Activated CD4-positive, alpha-beta T cell treated with anti-CD3 and anti-CD28 coated beads, Interleukin-2, Interleukin-4, amounts not matched to agents 100 ng/mL and 50 ng/mL, durations not matched to agents 16 hours and 8 hours (primary cell): ENCODE measurements around the gene UBE2D2.

Source experiments
- DNase-seq: peaks from one replicate; pipeline ENCODE4 v3.0.0-alpha.2; 2020; ENCODE audit warnings: low spot score

Gene UBE2D2

DNA sequence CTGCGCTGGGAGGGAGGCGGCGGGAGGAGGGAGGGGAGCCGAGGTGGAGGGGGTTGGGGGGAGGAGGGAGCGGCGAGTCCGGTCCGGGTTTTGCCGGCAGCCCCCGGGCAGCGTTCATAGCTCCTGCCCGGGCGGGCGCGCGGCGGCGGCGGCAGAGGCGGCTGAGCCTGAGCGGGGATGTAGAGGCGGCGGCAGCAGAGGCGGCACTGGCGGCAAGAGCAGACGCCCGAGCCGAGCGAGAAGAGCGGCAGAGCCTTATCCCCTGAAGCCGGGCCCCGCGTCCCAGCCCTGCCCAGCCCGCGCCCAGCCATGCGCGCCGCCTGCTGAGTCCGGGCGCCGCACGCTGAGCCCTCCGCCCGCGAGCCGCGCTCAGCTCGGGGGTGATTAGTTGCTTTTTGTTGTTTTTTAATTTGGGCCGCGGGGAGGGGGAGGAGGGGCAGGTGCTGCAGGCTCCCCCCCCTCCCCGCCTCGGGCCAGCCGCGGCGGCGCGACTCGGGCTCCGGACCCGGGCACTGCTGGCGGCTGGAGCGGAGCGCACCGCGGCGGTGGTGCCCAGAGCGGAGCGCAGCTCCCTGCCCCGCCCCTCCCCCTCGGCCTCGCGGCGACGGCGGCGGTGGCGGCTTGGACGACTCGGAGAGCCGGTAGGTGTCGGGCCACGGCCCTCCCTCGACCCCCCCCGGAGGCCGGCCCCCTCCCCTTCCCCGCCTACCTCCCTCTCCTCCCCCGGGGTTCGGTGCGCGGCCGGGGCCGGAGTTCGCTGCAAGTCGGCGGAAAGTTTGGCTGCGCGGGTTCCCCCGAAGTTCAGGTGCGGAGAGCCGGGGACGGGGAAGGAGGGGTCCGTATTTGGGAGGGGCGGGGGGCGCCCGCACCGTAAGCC lies 87.3 kb downstream of the UBE2D2 start, which contains the start of gene CXXC5:
Gene CXXC5 (plus strand): TSS at position 145 of the 877 bp plus-strand sequence. CDS start 32,175 bp downstream, outside the sequence.
- peak; percentile 45 for DNase-seq

DNA sequence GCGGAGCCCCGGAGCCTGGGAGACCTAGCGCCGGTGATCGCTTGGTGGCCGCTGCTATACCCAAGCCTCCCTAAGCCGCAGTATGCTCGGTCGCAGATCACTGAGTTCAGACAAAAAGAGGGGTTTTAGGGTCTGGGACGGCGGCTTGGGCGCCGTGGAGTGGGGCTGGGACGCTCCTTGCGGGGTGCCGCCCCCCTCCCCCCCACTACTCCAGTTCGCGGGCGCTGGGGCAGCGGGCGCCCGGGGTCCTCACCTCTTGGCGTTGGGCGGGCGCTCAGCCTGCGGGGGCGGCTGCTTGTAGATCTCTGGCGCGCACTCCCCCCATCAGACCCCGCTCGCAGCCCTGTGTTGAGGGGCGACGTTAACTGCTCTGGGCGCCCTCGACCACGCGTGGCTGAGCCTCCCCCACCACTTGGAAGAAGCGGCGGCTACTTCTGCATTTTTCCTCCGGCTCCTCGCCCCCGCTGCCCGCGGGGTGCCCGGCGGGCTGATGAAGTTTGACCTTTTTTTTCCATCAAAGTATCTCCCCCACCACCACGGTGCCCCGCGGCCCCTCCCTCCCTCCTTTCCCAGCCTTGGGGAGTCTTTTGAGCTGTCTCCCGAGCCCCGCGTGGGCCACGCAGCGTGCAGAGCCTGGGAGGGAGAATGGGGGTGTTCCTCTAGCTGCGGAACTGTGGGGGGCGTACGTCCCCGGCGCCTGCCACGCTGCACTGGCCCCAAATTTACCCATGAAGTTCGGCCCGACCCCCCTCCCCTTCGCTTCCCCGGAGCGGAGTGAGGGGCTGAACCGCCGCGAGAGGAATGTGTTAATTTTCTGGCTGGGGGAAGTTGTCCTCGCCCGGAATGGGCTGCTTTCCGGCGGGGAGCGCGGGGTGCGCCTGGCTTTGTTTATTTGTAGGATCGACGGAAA lies 88.2 kb downstream of the UBE2D2 start:
- DNase-seq, result no peak

DNA sequence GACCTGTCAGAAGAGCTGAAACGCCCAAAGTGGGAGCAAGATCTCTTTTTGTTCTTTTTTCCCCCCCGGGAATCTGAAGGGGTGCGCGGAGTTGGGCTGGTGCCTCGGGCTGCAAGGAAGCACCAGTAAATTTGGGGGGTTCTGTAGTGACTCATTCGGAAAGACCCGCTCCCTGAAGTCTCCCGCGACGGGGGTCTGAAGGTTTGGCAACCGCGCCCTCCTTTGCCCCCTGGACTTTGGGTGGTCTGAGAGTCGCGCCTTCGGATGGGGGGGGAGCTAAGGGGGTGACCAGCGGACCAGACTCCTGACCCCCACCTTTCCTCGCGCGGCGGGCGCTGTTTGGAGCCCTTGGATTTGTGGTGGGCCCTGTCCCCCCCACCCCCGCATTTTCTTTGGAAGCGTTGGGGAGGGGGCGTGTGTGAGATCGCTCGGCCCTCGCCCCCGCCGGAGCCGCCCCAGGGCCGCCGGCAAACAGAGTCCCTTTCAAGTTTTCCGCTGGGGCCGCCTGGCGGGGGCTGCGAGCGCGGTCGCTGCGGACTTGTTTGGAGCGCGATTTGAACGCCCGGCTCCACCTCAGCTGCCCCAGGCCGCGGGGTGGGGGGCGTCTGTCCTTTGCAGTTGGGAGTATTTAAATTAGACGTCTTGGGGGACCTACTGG lies 89.0 kb downstream of the UBE2D2 start:
- no peak for DNase-seq

DNA sequence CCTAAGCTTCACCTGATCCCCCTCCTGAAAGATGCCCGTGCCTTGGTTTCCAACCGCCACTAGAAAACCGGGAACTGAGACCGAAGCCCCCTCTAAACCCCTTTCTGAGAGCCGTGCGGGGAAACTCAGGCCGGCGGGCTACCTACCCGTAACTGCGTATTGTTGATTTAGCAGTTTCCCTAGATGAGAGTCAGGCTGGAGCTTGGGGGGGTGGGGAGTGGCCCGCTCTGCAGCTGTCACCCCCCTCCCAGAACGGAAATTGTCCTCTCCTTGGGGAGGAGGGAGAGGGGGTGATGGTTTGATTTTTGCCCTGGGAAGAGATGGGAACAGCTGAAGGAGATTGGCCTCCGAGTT lies 89.5 kb downstream of the UBE2D2 start:
- DNase-seq, result no peak

DNA sequence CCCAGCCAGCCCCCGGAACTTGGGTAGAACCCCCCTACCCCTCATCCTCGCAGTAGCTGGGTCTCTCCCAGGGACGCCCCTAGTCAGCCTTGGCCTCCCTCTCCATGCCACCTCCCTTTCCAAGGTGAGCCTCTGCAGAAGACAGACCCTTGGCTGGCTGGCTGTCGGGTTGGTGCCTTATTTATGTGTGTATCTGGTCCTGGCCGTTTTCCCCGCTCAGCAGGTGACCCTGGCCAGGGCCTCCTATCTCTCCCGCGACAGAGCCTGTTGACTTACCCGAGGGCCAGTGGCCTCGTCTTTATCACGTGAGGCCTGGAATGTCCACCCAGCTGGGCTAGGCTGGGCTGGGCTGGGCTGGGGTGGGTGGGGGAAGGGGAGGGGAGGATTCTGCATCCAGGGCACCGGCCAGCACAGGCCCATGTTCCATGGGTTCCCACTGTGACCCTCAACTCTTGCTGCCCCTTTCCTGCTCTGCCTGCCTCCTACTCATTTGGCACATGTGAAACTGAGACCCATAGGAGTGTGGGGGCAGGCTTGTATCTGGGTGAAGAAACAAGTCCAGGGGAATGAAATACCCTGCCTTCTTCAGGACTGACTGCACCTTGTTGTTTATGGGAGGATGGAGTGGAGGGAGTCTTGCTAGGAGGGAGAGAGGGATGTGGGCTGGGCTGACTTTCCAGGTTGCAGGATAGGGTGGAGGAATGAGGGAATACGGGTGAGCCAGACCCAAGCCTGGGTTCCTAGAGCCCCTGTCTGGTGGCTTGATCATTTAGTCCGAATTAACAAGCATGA lies 90.1 kb downstream of the UBE2D2 start:
- DNase-seq, result no peak

DNA sequence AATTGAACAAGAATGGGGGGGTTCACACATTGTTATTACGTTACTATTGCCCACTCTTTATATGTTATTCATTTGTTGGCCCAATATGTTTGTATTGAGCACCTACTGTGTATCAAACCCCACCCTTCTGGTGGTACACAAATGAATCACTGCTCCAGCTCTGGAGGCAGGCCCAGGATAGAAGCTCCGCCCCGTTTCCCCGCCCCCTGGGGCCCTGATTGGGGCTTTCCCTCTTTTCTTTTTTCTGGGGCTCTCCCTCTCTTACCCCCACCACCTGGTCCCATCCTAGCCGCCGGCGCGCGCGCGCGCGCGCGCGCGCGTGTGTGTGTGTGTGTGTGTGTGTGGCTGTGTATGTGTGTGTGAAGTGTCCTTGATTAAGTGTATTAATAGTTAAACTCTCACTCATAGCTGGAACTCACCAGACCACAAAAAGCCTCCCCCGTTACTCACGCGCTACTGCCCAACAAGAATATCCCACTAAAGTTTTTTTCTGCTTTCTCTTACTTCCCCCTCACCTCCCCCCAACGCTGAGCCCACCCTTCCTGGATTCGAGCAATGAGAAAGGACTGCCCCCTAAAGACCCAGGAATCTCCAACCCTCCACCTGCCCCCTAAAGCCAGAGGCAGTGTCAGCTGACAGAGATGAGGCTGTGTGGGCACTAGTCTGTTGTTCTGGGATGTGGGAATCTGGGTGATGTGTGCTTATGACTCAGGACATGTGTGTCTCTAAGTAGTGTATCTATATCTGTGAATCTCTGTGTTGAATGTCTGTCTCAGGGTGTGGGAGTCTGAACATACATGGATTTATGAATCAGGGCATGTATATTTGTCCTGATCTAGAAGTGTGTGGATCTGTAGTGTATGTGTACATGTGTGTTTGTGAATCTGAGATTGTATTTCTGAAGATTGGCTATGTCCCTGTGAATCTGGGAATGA lies 91.0 kb downstream of the UBE2D2 start:
- DNase-seq, result peak; percentile 64

DNA sequence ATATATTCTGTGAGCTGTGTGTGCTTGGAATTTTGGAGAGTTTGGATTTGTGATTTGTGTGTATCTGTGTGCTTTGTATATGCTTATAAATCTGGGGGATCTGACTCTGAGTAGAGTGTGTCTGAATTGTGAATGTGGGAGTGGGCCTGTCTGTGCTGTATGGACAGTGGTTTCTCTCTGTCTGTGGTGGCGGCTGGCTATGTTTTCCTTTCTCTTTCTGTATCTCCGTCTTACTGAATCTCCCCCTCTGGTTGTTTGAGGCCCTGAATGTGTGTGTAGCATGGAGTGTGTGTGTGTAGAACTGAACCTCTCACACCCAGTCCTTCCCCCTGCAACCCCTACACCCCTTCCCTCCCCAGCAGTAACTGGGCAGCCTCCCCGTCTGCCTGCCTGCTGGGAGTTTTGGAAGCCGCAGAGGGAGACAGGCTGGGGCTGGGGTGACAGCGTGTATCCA lies 91.7 kb downstream of the UBE2D2 start:
- no peak for DNase-seq

DNA sequence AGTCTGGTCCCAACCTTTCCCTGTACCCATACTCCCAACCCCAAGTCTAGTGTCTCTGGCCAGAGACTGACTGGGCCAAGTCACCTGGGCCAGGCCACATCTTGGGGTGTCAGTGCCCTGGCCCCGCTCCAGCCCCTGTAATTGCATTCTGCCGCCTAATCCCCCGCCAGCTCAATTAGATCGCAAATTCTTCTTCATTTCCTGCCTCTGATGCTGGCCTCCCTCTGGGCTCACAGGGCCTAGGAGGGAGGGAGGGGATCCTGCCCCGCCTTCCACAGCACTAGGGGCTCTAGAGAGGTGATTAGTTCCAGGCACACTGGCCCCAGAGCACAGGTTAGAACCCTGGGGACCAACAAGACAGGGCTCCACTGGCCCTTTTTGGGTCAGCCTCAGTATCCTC lies 92.5 kb downstream of the UBE2D2 start:
- DNase-seq, result no peak

DNA sequence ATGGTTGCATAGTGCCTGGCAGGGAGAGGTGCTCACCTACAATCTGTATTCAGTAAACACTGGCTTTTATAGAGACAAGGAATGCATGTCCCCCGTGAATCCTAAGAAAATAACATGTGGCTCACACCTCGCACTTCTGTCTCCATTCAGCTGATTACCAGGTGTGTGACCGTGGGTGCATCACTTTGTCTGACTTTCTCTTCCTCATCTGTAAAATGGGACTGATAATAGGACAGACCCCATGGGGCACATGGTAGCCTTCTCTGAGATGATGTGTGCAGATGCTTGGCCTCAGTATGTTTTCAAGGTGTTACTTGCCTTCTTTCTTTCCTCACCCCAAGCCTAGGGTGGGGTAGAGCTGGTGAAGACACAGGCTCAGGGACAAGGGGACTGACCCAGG lies 93.3 kb downstream of the UBE2D2 start:
- DNase-seq, result no peak

DNA sequence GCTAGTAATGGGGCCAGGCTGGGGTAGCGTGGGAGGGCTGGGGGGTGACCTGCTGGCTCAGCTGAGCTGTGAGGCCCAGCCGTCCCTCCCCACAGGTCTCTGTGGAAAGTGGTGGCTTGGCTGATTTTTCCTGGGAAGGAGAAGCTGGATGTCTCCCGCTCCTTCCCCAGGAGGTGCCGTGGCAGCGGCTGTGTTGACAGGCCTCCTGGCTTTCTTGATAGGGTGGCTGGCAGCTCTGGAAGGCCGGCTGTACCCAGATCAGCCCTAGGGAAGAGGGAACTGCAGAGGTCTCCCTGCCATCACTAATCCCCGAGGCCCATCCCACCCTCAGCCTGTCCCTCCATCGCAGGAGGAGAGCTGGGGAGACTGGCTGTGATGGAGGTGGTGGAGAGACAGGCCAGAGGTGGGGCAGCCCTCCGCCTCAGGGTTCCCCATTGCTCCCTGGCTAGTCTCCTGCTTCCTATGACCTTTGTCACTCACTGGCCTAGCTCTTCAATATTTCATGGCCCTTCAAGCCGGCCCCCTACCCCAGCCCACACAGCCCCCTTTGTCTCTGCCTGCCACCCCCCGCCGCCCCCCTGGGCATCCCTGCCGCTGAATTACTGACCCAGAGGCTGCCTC lies 93.8 kb downstream of the UBE2D2 start:
- no peak for DNase-seq

DNA sequence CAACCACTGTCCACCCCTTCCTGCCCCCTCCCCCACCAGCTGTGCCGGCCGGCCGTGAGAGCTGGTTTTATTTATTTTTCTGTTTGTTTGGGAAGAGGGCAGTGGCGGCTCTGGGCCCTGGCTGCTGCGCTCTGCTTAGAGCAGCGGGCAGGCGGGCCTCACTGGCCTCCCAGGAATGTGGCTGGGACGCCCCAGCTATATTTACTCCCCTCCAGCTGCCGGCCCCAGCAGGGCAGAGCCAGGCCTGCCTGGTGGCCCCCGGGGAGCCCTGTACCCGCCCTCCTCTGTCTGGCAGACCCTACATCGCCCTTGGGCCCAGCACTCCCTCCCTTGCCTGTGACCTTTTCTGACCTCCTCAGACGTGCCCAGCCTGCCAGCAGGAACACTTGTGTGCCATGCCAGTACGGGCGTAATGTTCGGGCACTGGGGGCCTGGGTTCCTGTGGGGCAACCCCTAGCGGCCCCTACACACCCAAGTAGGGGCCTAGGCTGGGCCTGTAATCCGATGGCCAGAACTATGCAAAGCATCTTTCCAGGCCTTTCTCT lies 94.7 kb downstream of the UBE2D2 start:
- no peak for DNase-seq

DNA sequence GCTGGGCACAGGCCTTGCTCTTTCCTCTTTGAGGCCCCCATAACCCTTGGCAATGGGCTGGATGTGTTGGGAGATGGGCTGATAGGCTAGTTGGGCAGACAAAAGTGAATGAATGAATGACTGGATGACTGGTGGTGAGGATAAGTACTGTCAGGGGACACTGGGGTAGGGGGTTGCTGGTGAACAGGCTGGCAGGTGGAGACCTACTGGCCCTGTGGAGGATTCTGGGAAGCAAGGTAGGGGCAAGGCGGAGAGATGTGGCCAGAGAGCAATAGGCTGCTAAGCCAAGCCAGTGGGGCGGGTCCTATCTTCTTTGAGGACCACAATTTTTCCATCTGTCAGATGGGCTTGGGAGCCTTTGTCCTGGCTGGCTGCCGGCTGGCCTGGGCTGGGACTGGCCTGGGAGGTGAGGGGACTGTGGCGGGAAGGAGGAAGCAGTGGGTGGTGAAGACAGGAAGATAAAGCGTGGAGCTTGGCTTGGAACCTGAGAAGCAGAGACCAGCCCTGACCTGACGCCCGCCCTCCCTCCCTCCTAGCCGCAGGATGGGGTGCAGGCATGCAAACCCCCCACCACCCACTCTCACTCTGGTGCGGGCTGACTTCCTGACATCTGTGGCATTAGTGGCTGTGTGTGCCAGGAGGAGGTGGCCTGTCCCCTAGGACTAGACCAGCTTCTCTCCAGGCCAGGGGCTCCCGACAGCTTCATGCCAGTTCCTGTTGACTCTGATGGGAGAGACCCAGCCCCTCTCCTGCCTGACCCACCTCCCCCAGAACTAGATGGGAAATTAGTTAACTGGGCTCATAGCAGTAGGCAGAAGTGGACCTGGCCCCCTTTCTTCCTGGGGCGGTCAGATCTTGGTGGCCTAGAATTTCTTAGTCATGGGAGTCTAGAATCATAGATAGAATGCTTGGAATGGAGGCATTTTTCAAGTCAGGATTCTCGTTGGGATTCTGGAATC lies 96.5 kb downstream of the UBE2D2 start:
- DNase-seq, result no peak

DNA sequence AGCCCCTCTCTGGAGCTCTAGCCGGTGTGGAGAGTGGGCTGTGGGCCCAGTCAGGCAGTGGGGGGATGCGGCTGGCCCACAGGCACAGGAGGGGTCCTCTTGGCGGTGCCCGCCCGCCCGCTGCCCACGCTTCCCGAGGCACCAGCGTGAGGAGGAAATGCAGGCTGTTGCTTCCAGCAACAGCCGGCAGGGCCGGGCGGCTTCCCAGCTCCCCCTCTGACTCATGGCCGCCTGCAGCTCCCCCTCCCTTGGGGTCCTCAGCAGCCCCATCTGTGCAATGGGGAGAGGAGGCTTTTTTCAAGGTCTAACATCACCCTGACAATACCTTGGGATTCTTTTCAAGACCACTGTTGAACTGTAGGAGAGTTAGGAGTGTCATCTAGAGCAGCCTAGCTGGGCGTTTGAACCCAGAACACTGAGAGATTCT lies 97.4 kb downstream of the UBE2D2 start:
- no peak for DNase-seq

DNA sequence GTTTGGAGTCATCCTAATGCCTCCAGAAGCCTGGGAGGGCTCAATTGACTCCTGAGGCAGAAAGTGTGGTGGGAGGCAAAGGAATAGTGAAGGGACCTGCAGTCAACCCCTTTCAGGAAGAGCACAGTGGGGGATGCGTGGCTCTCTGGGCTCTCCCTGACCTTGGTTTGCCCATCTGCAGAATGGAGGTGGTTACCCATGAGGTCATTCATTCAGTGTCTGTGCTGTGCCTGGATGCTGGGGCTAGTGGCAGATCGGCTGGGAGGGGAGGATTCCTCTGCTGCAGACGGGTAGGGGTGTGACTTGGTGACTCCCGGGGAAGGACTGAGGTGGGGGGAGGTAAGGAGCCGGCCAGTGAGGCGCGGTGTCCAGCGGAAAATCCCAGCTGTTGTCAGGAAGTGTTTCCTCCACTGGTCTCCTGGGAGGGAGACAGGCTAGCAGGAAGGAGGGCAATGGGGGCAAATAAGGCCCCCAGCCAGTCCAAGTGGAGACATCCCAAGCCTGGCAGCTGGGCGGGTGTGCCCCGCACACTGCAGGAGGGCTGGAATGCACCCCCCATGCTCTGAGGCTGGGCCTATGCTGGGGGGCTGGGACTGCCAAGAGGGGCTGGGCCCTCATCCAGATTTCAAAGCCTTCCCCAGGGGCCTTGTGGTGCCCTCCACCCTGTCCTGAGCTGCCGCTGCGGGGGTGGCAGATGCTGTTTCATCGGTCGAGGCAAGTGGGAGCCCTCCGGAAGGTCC lies 98.0 kb downstream of the UBE2D2 start:
- DNase-seq, result no peak

DNA sequence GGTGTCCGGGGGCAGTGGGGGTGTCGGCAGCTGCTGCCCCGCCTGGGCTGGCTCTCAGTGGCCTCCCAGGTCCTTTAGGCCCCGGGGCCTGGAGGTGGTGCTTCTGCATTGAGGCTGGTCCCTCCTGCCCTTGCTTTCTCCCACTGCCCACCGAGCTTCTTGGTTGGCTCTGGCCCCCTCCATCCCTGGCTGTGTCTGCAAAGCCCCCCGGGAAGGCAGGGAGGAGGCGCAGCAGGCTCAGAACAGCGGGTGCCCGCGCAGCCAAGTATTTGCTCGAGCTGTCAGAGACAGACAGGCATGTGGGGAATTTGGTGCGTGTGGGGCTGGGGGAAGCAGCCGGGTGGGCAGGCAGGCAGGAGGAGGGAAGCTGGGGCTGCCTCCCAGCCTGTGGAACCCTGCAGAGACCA lies 98.6 kb downstream of the UBE2D2 start:
- no peak for DNase-seq

DNA sequence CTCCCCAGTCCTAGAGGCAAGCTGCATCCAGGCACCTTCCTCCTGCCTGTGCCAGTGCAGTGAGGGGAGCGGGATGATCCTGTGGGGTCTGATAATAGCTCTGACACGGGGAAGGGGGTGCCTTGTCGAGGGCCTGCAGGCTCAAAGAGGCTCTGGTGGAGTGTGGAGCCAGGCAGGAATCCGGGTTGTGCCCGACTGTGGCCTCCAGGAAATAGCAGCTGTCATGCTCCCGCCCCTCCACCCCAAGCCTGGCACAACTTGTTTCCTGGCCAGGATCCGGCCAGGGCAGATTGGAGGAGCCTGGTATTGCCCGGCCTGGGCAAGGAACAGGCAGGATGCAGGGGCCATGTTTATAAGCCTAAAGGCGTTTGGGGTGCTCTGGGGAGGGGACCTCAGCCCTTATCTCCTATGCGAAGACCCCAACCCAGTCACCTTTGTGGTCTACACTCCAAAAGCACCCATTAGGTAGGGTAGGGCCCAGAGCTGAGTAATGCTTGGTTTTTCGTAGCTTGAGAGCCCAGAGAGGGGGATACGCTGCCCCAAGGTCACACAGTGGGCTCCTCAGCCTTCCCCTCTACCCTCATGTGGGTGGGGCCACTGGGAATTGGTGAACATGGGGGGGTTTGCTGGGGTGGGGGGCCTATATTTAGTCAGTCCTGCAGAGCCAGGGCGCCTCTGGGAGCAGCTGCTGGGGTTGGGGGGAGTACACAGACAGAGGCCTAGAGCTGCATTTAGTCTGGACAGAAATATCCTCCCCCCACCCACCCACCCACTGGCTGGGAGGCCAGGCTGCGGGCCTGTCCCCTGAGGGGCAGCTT lies 99.2 kb downstream of the UBE2D2 start:
- DNase-seq, result no peak
